HepG2 (cell line): Measurements from ENCODE around the gene SYDE1.
A peak's percentile ranks its signal among the peaks of the same experiment; 100 is the strongest.

Experiments used
- EZH2 ChIP-seq: conservative IDR thresholded peaks from 2 replicates; pipeline ENCODE4 v1.6.1; 2012; ENCODE audit warnings: mild to moderate bottlenecking, low read depth, low read length, moderate library complexity
- KDM5B ChIP-seq: sonication (generic); formaldehyde crosslinking; IDR thresholded peaks from 2 replicates; pipeline ENCODE4 v1.4.0; 2020; ENCODE audit warnings: missing genetic modification reagents, mild to moderate bottlenecking, borderline replicate concordance
- MYC ChIP-seq: sonication (generic); formaldehyde crosslinking; IDR thresholded peaks from 2 replicates; pipeline ENCODE4 v1.9.0; 2021; ENCODE audit warnings: missing genetic modification reagents, borderline replicate concordance
- SATB2 ChIP-seq: sonication (generic); formaldehyde crosslinking; IDR thresholded peaks from 2 replicates; pipeline ENCODE4 v1.5.0; 2020; ENCODE audit warnings: missing genetic modification reagents
- TGIF2 ChIP-seq: IDR thresholded peaks from 2 replicates; pipeline ENCODE4 v1.6.1; 2016; ENCODE audit warnings: control low read depth, missing compliant biosample characterization
- ZMYM3 ChIP-seq: sonication (generic); formaldehyde crosslinking; IDR thresholded peaks from 2 replicates; pipeline ENCODE4 v1.5.1; 2020; ENCODE audit warnings: mild to moderate bottlenecking, missing genetic modification reagents
- TF ChIP-seq, protein P1 (sequence below): sonication (generic); formaldehyde crosslinking; IDR thresholded peaks from 2 replicates; pipeline ENCODE4 v1.5.0; 2020; ENCODE audit warnings: mild to moderate bottlenecking, missing genetic modification reagents, moderate library complexity
- TF ChIP-seq, protein P2 (sequence below): sonication (generic); formaldehyde crosslinking; IDR thresholded peaks from 2 replicates; pipeline ENCODE4 v1.8.0; 2022; ENCODE audit warnings: mild to moderate bottlenecking, missing genetic modification reagents; ENCODE audit not compliant: insufficient replicate concordance
- TF ChIP-seq, protein P3 (sequence below): IDR thresholded peaks from 2 replicates; pipeline ENCODE4 v1.6.1; 2016

DNA sequence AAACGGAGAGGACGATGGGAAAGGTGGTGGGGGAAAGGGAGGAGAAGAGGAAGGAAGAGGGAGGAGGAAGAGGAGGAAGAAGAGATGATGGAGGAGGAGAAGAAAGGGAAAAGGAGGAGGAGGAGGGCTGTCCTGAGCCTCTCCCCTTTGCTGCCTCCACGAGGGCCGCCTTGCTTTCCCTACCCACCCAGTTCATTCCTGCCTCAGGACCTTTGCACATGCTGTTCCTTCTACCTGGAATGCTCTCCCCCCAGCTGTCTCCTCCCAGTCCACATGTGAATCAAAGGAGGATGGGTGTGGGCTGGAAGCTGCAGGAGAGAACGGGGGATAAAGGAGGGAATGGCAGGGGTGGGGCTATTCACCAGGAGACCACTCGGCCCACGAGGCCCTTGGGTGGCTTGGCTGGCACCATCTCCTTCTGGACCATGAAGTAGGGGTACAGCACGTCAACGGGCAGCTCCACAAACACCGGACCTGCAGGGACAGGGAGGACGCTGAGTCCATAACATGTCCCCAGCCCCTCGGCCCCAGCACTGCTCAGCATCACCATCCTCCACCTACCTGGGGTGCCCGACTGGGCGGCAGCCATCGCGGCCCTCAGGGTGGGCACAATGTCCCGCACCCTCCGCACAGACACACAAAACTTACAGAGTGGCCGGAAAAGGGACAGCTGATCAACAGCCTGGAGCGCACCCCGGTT lies 15.3 kb downstream of the SYDE1 start:
- TF ChIP-seq MYC (CRISPR knock-in tag) = no peak
- no peak for TF ChIP-seq SATB2
- no peak for TF ChIP-seq EZH2
- TF ChIP-seq TGIF2 = no peak
- TF ChIP-seq ZMYM3 (CRISPR knock-in tag) = 0 out of 2 replicates have a peak, but pooled peaks have one; percentile 39
- TF ChIP-seq, protein P1, sequence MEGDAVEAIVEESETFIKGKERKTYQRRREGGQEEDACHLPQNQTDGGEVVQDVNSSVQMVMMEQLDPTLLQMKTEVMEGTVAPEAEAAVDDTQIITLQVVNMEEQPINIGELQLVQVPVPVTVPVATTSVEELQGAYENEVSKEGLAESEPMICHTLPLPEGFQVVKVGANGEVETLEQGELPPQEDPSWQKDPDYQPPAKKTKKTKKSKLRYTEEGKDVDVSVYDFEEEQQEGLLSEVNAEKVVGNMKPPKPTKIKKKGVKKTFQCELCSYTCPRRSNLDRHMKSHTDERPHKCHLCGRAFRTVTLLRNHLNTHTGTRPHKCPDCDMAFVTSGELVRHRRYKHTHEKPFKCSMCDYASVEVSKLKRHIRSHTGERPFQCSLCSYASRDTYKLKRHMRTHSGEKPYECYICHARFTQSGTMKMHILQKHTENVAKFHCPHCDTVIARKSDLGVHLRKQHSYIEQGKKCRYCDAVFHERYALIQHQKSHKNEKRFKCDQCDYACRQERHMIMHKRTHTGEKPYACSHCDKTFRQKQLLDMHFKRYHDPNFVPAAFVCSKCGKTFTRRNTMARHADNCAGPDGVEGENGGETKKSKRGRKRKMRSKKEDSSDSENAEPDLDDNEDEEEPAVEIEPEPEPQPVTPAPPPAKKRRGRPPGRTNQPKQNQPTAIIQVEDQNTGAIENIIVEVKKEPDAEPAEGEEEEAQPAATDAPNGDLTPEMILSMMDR = no peak
- TF ChIP-seq, protein P2, sequence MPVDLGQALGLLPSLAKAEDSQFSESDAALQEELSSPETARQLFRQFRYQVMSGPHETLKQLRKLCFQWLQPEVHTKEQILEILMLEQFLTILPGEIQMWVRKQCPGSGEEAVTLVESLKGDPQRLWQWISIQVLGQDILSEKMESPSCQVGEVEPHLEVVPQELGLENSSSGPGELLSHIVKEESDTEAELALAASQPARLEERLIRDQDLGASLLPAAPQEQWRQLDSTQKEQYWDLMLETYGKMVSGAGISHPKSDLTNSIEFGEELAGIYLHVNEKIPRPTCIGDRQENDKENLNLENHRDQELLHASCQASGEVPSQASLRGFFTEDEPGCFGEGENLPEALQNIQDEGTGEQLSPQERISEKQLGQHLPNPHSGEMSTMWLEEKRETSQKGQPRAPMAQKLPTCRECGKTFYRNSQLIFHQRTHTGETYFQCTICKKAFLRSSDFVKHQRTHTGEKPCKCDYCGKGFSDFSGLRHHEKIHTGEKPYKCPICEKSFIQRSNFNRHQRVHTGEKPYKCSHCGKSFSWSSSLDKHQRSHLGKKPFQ (CRISPR knock-in tag) = no peak
- TF ChIP-seq, protein P3, sequence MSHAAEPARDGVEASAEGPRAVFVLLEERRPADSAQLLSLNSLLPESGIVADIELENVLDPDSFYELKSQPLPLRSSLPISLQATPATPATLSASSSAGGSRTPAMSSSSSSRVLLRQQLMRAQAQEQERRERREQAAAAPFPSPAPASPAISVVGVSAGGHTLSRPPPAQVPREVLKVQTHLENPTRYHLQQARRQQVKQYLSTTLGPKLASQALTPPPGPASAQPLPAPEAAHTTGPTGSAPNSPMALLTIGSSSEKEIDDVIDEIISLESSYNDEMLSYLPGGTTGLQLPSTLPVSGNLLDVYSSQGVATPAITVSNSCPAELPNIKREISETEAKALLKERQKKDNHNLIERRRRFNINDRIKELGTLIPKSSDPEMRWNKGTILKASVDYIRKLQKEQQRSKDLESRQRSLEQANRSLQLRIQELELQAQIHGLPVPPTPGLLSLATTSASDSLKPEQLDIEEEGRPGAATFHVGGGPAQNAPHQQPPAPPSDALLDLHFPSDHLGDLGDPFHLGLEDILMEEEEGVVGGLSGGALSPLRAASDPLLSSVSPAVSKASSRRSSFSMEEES (CRISPR knock-in tag) = no peak
- no peak for TF ChIP-seq KDM5B
